Loucy (cell line): Measurements from ENCODE around the gene ADAMTS15.

Experiments used
- H2AFZ ChIP-seq: fragments of 200-600 bp; sonication (generic); 2 replicates; pipeline ENCODE4 v1.6.0; 2016; ENCODE audit warnings: antibody characterized with exemption, mild to moderate bottlenecking, low read length, moderate library complexity
- H3F3A ChIP-seq: fragments of 200-600 bp; 2 replicates; pipeline ENCODE4 v1.6.0; 2016; ENCODE audit warnings: antibody characterized with exemption, low read depth, mild to moderate bottlenecking
- H3K27me3 ChIP-seq: fragments of 200-600 bp; sonication (generic); 2 replicates; pipeline ENCODE4 v1.6.1; 2014; ENCODE audit warnings: low read length, mild to moderate bottlenecking; ENCODE audit not compliant: insufficient read depth, poor library complexity, severe bottlenecking
- H3K36me3 ChIP-seq: fragments of 200-600 bp; sonication (generic); 2 replicates; pipeline ENCODE4 v1.6.1; 2016; ENCODE audit warnings: low read length; ENCODE audit not compliant: insufficient read depth
- H3K4me1 ChIP-seq: fragments of 200-600 bp; sonication (generic); 2 replicates; pipeline ENCODE4 v1.5.1; 2014; ENCODE audit warnings: low read length, mild to moderate bottlenecking; ENCODE audit not compliant: insufficient read depth, poor library complexity, severe bottlenecking
- H3K4me2 ChIP-seq: fragments of 200-600 bp; sonication (generic); 2 replicates; pipeline ENCODE4 v1.6.0; 2014; ENCODE audit warnings: antibody characterized with exemption, low read length, low read depth, mild to moderate bottlenecking; ENCODE audit not compliant: poor library complexity, severe bottlenecking
- H3K4me3 ChIP-seq: fragments of 200-600 bp; sonication (generic); 2 replicates; pipeline ENCODE4 v1.5.1; 2014; ENCODE audit warnings: low read length, mild to moderate bottlenecking, mixed read lengths; ENCODE audit not compliant: poor library complexity, severe bottlenecking
- H3K79me2 ChIP-seq: fragments of 200-600 bp; sonication (generic); 2 replicates; pipeline ENCODE4 v1.6.1; 2014; ENCODE audit warnings: low read length; ENCODE audit not compliant: insufficient read depth
- H3K9ac ChIP-seq: fragments of 200-600 bp; sonication (generic); 2 replicates; pipeline ENCODE4 v1.6.0; 2014; ENCODE audit warnings: mild to moderate bottlenecking, low read depth, low read length, moderate library complexity; ENCODE audit not compliant: poor library complexity, severe bottlenecking
- H3K9me2 ChIP-seq: fragments of 200-600 bp; sonication (generic); replicated peaks from 2 replicates; pipeline ENCODE4 v1.6.1; 2016; ENCODE audit warnings: low read depth, low read length, mixed read lengths
- H3K9me3 ChIP-seq: fragments of 200-600 bp; sonication (generic); 2 replicates; pipeline ENCODE4 v1.6.1; 2014; ENCODE audit warnings: mild to moderate bottlenecking, antibody characterized with exemption, low read length, low read depth; ENCODE audit not compliant: insufficient read depth
- H4K20me1 ChIP-seq: fragments of 200-600 bp; sonication (generic); 2 replicates; pipeline ENCODE4 v1.6.0; 2014; ENCODE audit warnings: antibody characterized with exemption, low read length, mild to moderate bottlenecking; ENCODE audit not compliant: insufficient read depth, poor library complexity, severe bottlenecking
- EZH2phosphoT487 ChIP-seq: fragments of 200-600 bp; IDR thresholded peaks from 2 replicates; pipeline ENCODE4 v1.6.1; 2018; ENCODE audit warnings: antibody characterized with exemption, mild to moderate bottlenecking, moderate library complexity, borderline replicate concordance
- TF ChIP-seq, protein P1 (sequence below): fragments of 200-600 bp; sonication (generic); conservative IDR thresholded peaks from 2 replicates; pipeline ENCODE4 v1.5.1; 2014; ENCODE audit warnings: mild to moderate bottlenecking, antibody characterized with exemption, low read length

Gene ADAMTS15

DNA sequence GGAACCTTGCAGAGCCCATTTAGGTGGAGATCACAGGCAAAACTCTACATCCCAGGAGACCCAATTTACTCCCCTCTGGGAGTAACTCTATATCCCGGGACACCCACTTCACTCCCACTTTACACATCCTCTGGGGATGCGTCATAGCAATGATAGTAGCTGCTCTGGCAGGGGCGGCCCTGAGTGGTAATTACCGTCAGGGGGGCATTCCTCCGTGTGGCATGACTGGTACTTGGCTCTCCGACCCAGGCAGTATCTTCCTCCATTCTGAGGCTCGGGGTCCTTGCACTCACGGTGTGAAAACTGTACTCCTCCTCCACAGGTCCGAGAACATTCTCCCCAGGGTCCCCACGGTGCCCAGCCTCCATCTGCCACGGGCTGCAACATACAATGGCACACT lies 37.2 kb upstream of the ADAMTS15 start:
- H3F3A ChIP-seq, result no peaks in the 10 kb centered on the region
- no peaks in the 10 kb centered on the region for H3K4me1 ChIP-seq
- TF ChIP-seq, protein P1, sequence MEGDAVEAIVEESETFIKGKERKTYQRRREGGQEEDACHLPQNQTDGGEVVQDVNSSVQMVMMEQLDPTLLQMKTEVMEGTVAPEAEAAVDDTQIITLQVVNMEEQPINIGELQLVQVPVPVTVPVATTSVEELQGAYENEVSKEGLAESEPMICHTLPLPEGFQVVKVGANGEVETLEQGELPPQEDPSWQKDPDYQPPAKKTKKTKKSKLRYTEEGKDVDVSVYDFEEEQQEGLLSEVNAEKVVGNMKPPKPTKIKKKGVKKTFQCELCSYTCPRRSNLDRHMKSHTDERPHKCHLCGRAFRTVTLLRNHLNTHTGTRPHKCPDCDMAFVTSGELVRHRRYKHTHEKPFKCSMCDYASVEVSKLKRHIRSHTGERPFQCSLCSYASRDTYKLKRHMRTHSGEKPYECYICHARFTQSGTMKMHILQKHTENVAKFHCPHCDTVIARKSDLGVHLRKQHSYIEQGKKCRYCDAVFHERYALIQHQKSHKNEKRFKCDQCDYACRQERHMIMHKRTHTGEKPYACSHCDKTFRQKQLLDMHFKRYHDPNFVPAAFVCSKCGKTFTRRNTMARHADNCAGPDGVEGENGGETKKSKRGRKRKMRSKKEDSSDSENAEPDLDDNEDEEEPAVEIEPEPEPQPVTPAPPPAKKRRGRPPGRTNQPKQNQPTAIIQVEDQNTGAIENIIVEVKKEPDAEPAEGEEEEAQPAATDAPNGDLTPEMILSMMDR, result no peak
- H4K20me1 ChIP-seq, result no peaks in the 10 kb centered on the region
- H3K27me3 ChIP-seq, result no peaks in the 10 kb centered on the region
- H2AFZ ChIP-seq, result no peak overlapping the region
- no peaks in the 10 kb centered on the region for H3K79me2 ChIP-seq
- H3K4me2 ChIP-seq, result no peak overlapping the region
- H3K9me2 ChIP-seq, result no peaks in the 10 kb centered on the region
- H3K9me3 ChIP-seq, result no peaks in the 10 kb centered on the region
- H3K4me3 ChIP-seq, result no peak overlapping the region
- no peaks in the 10 kb centered on the region for H3K36me3 ChIP-seq
- no peak overlapping the region for H3K9ac ChIP-seq

DNA sequence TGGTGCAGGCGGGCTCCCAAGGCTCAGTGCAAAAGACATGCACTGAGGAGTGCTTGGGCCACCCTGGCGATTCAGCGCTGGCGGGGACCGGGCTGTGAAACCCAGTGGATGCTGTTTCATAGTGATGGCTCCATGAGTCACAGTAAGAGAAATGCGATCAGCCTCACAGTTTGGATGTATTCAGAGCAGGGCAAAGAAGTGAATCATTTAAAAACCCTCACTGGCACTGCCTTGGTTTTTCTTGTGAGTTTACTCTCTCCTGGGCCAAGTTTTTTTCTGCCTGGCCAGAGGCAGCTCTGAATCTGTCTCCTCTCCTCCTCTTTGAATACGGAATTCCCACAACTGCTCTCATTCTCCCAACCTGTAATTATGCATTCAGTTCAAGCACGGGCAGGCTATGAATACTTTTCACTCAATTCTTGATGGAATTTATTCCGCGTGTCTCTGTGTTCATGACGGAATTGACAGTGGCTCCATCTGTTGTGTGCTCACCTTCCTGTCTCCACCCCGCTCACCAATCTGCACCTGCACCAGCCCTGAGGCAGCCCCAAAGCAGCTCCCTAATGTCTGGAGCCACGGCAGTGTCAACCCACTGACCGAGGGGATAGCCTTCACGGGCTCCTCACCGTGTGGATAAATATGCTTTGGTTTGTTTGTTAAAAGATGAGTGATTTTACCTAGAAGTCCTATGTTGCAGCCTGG lies 34.9 kb upstream of the ADAMTS15 start:
- Histone ChIP-seq H3K79me2 (no peaks in the 10 kb centered on the region), H3F3A (no peaks in the 10 kb centered on the region), H2AFZ (no peak overlapping the region), H3K9me3 (no peaks in the 10 kb centered on the region), H3K4me2 (no peak overlapping the region), H3K9ac (no peak overlapping the region), H3K36me3 (no peaks in the 10 kb centered on the region), H3K4me1 (no peaks in the 10 kb centered on the region), H4K20me1 (no peaks in the 10 kb centered on the region), H3K9me2 (no peaks in the 10 kb centered on the region), H3K4me3 (no peak overlapping the region), H3K27me3 (no peaks in the 10 kb centered on the region)
- TF ChIP-seq, protein P1, result no peak
- TF ChIP-seq EZH2phosphoT487, result no peak

DNA sequence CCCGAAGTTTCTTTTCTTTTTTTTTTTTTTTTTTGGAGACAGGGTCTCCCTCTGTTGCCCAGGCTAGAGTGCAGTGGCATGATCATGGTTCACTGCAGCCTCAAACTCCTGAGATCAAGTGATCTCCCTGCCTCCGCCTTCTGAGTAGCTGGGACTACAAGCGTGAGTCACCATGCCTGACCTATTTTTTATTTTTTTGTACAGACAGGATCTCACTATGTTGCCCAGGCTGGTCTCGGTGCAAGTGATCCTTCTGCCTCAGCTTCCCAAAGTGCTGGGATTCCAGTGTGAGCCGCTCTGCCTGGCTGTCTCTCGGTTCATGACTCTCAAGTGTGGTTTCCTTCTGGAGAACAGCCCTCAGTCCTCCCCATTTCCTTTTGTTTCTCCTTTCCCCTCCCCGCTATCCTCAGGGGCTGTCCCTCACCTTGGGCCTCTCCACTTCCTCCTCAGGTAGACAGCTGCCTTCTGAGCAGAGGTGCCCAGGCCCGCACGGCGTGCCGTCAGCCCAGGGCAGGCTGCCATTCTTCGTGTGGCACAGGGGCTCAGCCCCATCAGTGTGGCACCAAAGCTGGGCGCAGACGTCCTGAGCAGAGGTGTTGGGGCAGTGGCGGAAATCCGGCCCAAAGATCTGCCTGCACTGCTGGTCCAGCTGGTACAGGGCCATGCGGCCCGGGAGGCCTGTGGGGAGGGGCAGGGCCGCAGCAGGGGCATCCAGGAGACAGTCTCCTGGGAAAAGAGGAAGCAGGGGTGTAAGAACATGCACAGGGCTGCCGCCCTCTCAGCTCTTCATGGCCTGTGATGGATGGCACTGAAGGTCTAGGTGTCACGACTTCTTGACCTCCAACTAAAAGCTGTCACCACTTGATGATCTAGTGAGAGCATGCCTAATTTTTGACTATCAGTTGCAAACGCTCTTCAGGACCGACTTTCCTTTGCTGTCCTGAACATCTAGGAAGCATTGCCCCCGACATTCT lies 34.1 kb upstream of the ADAMTS15 start:
- Histone ChIP-seq H3K9me3 (no peaks in the 10 kb centered on the region), H3K27me3 (no peaks in the 10 kb centered on the region)

More for the DNA sequence above, 34.1 kb upstream of the ADAMTS15 start:
- no peaks in the 10 kb centered on the region for H3F3A ChIP-seq
- H4K20me1 ChIP-seq, result no peaks in the 10 kb centered on the region
- TF ChIP-seq, protein P1, result no peak
- TF ChIP-seq EZH2phosphoT487, result no peak
- no peak overlapping the region for H3K4me2 ChIP-seq
- no peak overlapping the region for H3K9ac ChIP-seq
- no peaks in the 10 kb centered on the region for H3K9me2 ChIP-seq
- H2AFZ ChIP-seq, result no peak overlapping the region
- no peaks in the 10 kb centered on the region for H3K79me2 ChIP-seq
- no peaks in the 10 kb centered on the region for H3K4me1 ChIP-seq
- H3K36me3 ChIP-seq, result no peaks in the 10 kb centered on the region
- H3K4me3 ChIP-seq, result no peak overlapping the region
